Measurements from ENCODE around the gene ANKS1B.

DNA sequence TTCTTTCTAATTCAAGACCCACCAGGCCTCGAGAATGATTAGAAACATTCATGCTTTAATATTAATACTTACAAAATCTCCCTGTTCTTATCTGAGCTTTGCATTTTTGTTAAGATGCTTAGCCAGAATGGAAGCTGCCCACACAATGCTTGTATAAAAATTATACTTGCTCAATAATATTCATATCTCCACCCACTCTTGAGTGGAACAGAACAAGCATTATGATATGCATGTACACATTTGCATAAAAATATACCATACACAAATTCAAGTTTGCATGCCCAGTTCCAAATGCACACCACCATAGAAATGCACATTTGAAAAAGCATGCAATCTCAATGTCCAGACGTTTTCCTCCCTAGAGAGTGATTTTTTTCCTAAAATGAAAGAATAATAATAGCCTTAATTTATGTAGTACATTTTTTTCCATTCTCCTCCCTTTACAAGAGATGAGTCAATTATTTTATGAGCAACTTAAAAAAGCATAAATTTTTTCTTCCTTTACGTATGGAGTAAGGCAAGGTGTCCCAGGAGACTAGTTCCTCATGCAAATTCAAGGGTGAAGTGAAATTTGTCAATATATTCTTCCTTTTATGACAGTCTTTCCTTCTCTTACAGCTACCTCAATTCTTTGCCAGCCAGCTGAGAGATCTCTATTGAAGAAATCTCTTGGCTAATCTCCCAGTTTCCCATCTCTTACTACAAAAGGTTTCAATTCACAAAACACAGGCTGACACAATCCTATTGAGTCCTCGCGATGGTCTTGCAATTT is 650.3 kb downstream of the ANKS1B start:
- TF ChIP-seq, protein P1, sequence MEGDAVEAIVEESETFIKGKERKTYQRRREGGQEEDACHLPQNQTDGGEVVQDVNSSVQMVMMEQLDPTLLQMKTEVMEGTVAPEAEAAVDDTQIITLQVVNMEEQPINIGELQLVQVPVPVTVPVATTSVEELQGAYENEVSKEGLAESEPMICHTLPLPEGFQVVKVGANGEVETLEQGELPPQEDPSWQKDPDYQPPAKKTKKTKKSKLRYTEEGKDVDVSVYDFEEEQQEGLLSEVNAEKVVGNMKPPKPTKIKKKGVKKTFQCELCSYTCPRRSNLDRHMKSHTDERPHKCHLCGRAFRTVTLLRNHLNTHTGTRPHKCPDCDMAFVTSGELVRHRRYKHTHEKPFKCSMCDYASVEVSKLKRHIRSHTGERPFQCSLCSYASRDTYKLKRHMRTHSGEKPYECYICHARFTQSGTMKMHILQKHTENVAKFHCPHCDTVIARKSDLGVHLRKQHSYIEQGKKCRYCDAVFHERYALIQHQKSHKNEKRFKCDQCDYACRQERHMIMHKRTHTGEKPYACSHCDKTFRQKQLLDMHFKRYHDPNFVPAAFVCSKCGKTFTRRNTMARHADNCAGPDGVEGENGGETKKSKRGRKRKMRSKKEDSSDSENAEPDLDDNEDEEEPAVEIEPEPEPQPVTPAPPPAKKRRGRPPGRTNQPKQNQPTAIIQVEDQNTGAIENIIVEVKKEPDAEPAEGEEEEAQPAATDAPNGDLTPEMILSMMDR (IDR thresholded peaks at IDR 0.05; ENCODE audit: insufficient read depth, low read depth, low read length) = no peak
- TF ChIP-seq EZH2 (IDR thresholded peaks at IDR 0.05; ENCODE audit: insufficient read depth, low read length) = no peak
